HepG2 (cell line): Measurements from ENCODE around the gene NOXO1. TPM values are rescaled to one million over a fixed set of nuclear protein-coding genes. Genes with fewer than 3 reads are reported as not detected.

Source experiments
- BCL3 ChIP-seq: sonication (generic); formaldehyde crosslinking; IDR thresholded peaks from 2 replicates; pipeline ENCODE4 v1.5.1; 2020; ENCODE audit warnings: mild to moderate bottlenecking, missing genetic modification reagents, moderate library complexity
- CEBPG ChIP-seq: IDR thresholded peaks from 2 replicates; pipeline ENCODE4 v1.6.1; 2016
- CENPBD1 ChIP-seq: sonication (generic); formaldehyde crosslinking; IDR thresholded peaks from 2 replicates; pipeline ENCODE4 v1.8.0; 2022; ENCODE audit warnings: missing genetic modification reagents, low read depth, mild to moderate bottlenecking, borderline replicate concordance
- FOXP1 ChIP-seq, 2 experiments: fragments of 450-650 bp in 1 of 2; IDR thresholded peaks; 2 replicates each; pipeline ENCODE4 v1.6.1; 2017 to 2018; ENCODE audit warnings: antibody characterized with exemption in 1 of 2
- HOXA5 ChIP-seq: sonication (generic); formaldehyde crosslinking; IDR thresholded peaks from 2 replicates; pipeline ENCODE4 v1.4.0; 2020; ENCODE audit warnings: missing genetic modification reagents
- KDM5A ChIP-seq: fragments of 200-600 bp; sonication (generic); IDR thresholded peaks from 2 replicates; pipeline ENCODE4 v1.7.0; 2018; ENCODE audit warnings: antibody characterized with exemption, mild to moderate bottlenecking, low read length, borderline replicate concordance
- MXD1 ChIP-seq: sonication (generic); formaldehyde crosslinking; IDR thresholded peaks from 2 replicates; pipeline ENCODE4 v1.4.0; 2020; ENCODE audit warnings: mild to moderate bottlenecking, missing genetic modification reagents
- NR2F1 ChIP-seq, 2 experiments: fragments of 450-650 bp in 1 of 2; formaldehyde crosslinking in 1 of 2; IDR thresholded peaks; 2 replicates each; pipeline versions ENCODE4 v1.5.0 to v1.6.1; 2016 to 2020; ENCODE audit warnings: mild to moderate bottlenecking in 1 of 2, missing compliant biosample characterization in 1 of 2, missing genetic modification reagents in 1 of 2, moderate library complexity in 1 of 2
- NRL ChIP-seq: sonication (generic); formaldehyde crosslinking; IDR thresholded peaks from 2 replicates; pipeline ENCODE4 v1.5.0; 2020; ENCODE audit warnings: missing genetic modification reagents, mild to moderate bottlenecking, moderate library complexity, borderline replicate concordance
- PREB ChIP-seq: sonication (generic); formaldehyde crosslinking; IDR thresholded peaks from 2 replicates; pipeline ENCODE4 v1.4.0; 2020; ENCODE audit warnings: missing genetic modification reagents
- SMARCC2 ChIP-seq: fragments of 450-650 bp; IDR thresholded peaks from 2 replicates; pipeline ENCODE4 v1.6.1; 2017; ENCODE audit warnings: antibody characterized with exemption, mild to moderate bottlenecking
- SRSF1 ChIP-seq: fragments of 200-400 bp; formaldehyde crosslinking; optimal IDR thresholded peaks from 2 replicates; pipeline ENCODE3; 2017; ENCODE audit warnings: mild to moderate bottlenecking, low read depth, low read length, moderate library complexity
- SRSF9 ChIP-seq: fragments of 200-400 bp; formaldehyde crosslinking; IDR thresholded peaks from 2 replicates; pipeline ENCODE4 v1.6.1; 2018; ENCODE audit warnings: borderline replicate concordance, mild to moderate bottlenecking, low read depth, low read length; ENCODE audit not compliant: insufficient read depth, poor library complexity, severe bottlenecking
- STAG1 ChIP-seq: sonication (generic); formaldehyde crosslinking; IDR thresholded peaks from 2 replicates; pipeline ENCODE4 v1.4.0; 2020; ENCODE audit warnings: missing genetic modification reagents
- STAT5B ChIP-seq: sonication (generic); formaldehyde crosslinking; IDR thresholded peaks from 2 replicates; pipeline ENCODE4 v1.4.0; 2020; ENCODE audit warnings: missing genetic modification reagents
- TFDP1 ChIP-seq: IDR thresholded peaks from 2 replicates; pipeline ENCODE4 v1.6.1; 2016; ENCODE audit warnings: missing compliant biosample characterization, missing genetic modification reagents, borderline replicate concordance
- ZC3H13 ChIP-seq: sonication (generic); formaldehyde crosslinking; IDR thresholded peaks from 2 replicates; pipeline ENCODE4 v1.8.1; 2023; ENCODE audit warnings: mild to moderate bottlenecking, missing genetic modification reagents, moderate library complexity
- ZFY ChIP-seq: sonication (generic); formaldehyde crosslinking; IDR thresholded peaks from 2 replicates; pipeline ENCODE4 v1.4.0; 2020; ENCODE audit warnings: missing genetic modification reagents
- ZNF331 ChIP-seq: sonication (generic); formaldehyde crosslinking; IDR thresholded peaks from 2 replicates; pipeline ENCODE4 v1.4.0; 2020; ENCODE audit warnings: missing genetic modification reagents
- ZNF343 ChIP-seq: sonication (generic); formaldehyde crosslinking; IDR thresholded peaks from 2 replicates; pipeline ENCODE4 v1.4.0; 2020; ENCODE audit warnings: mild to moderate bottlenecking, missing genetic modification reagents
- ZNF510 ChIP-seq: sonication (generic); formaldehyde crosslinking; IDR thresholded peaks from 2 replicates; pipeline ENCODE4 v1.4.0; 2020; ENCODE audit warnings: low read depth, mild to moderate bottlenecking, missing genetic modification reagents
- ZNF878 ChIP-seq: sonication (generic); formaldehyde crosslinking; IDR thresholded peaks from 2 replicates; pipeline ENCODE4 v1.8.1; 2023; ENCODE audit warnings: mild to moderate bottlenecking, missing genetic modification reagents, moderate library complexity
- ZSCAN9 ChIP-seq: IDR thresholded peaks from 2 replicates; pipeline ENCODE4 v1.6.1; 2016; ENCODE audit warnings: borderline replicate concordance
- polyA plus RNA-seq, 8 experiments: library from polyadenylated mRNA; depleted of rRNA in 3 of 8; stranded (reverse) in 7 of 8; unstranded in 1 of 8; fragments of >200 nt; fragmentation: Illumina TruSeq in 4 of 8; extraction: Trizol in 4 of 8; gene quantifications; 2 replicates each; pipeline versions ENCODE4 v1.2.1 to v1.2.3, GENCODE V29; 2011 to 2016; ENCODE audit warnings: low read depth in 4 of 8, missing spikeins in 1 of 8, mixed read lengths in 1 of 8; ENCODE audit not compliant: insufficient read depth in 1 of 8
- total RNA-seq, 5 experiments: library from RNA; depleted of rRNA; stranded (reverse); fragments of >200 nt; fragmentation: Illumina TruSeq; extraction: Trizol; gene quantifications; 2 replicates each; pipeline ENCODE4 v1.2.3, GENCODE V29; 2016; ENCODE audit warnings: low read depth in 1 of 5

The NOXO1 gene
- total and polyA plus RNA-seq, 2 of the 13 experiments (the other 11 are each of a cell fraction or from before 2014, with no cell fraction given): 0.69 to 1.4 TPM

- TF ChIP-seq SRSF9 (no peak), CENPBD1 (CRISPR knock-in tag) (no peak), FOXP1 (IDR thresholded peaks at IDR 0.05) (no peak), FOXP1 (CRISPR knock-in tag; IDR thresholded peaks at IDR 0.05) (no peak), CEBPG (CRISPR knock-in tag) (no peak), ZNF343 (CRISPR knock-in tag) (peak; percentile 76), SMARCC2 (no peak), TFDP1 (peak; percentile 80; the same call in 1 of the 2 replicates), MXD1 (CRISPR knock-in tag) (peak; percentile 92), PREB (CRISPR knock-in tag) (no peak), ZNF331 (CRISPR knock-in tag) (no peak), NR2F1 (CRISPR knock-in tag; IDR thresholded peaks at IDR 0.05) (no peak), HOXA5 (CRISPR knock-in tag) (0 out of 2 replicates have a peak, but pooled peaks have one; percentile 37), SRSF1 (peak; percentile 73), ZNF878 (CRISPR knock-in tag) (peak; percentile 60; the same call in 1 of the 2 replicates), STAT5B (CRISPR knock-in tag) (no peak), ZC3H13 (CRISPR knock-in tag) (peak; percentile 53; the same call in 1 of the 2 replicates), NRL (peak; percentile 36; the same call in 1 of the 2 replicates), ZFY (peak; percentile 37), STAG1 (no peak), ZSCAN9 (CRISPR knock-in tag) (peak; percentile 86), BCL3 (CRISPR knock-in tag) (peak; percentile 60; the same call in 1 of the 2 replicates), ZNF510 (CRISPR knock-in tag) (peak; percentile 76; the same call in 1 of the 2 replicates), KDM5A (no peak)
These were observed 38.2 kb downstream of the NOXO1 start, which contains the start of gene MSRB1 (continued) for GRCh38 chr16:1942810-1943726.
